Measurements from ENCODE around the gene STX1B.
"Not testable (repeated sequence)": the region's sequence is repeated elsewhere in the genome, so short reads cannot be mapped to it uniquely, and the experiment has no call there.

The STX1B gene

GRCh38 chr16:31010585-31011325 lies at the start of gene STX1B:
TSS of gene STX1B (minus strand) at chr16:31010638. CDS start at chr16:31010396, 242 bp downstream.
- DNase-seq = peak; percentile 66

GRCh38 chr16:31055613-31056012 lies 45.2 kb upstream of the STX1B start:
- no peak for DNase-seq

- no peak for DNase-seq
Observed at GRCh38 chr16:31052114-31052513, 41.7 kb upstream of the STX1B start.

GRCh38 chr16:31050280-31051030 lies 40.0 kb upstream of the STX1B start:
- DNase-seq = no peak

- DNase-seq = no peak
Observed at GRCh38 chr16:31043898-31044481, 33.6 kb upstream of the STX1B start.

- no peak for DNase-seq
Observed at GRCh38 chr16:31043352-31043751, 32.9 kb upstream of the STX1B start.

- no peak for DNase-seq
Observed at GRCh38 chr16:31042866-31043265, 32.4 kb upstream of the STX1B start.

- DNase-seq = no peak
Observed at GRCh38 chr16:31038993-31039392, 28.6 kb upstream of the STX1B start.

GRCh38 chr16:31036691-31037090 lies 26.3 kb upstream of the STX1B start:
- no peak for DNase-seq

GRCh38 chr16:31033709-31034492 lies 23.5 kb upstream of the STX1B start:
- peak; percentile 93 for DNase-seq

- DNase-seq = peak; percentile 98
Observed at GRCh38 chr16:31032736-31033708, 22.6 kb upstream of the STX1B start, which contains the start of gene STX4. TSS of gene STX4 (plus strand) at chr16:31033558. CDS start at chr16:31033806, 248 bp downstream.

- DNase-seq = no peak
Observed at GRCh38 chr16:31031276-31031675, 20.8 kb upstream of the STX1B start.

- DNase-seq = no peak
Observed at GRCh38 chr16:31029272-31029671, 18.8 kb upstream of the STX1B start.

- no peak for DNase-seq
Observed at GRCh38 chr16:31025339-31025738, 14.9 kb upstream of the STX1B start.

- DNase-seq = no peak
Observed at GRCh38 chr16:31023627-31024226, 13.3 kb upstream of the STX1B start.

- DNase-seq = no peak
Observed at GRCh38 chr16:31023252-31023602, 12.8 kb upstream of the STX1B start.

- no peak for DNase-seq
Observed at GRCh38 chr16:31022544-31023251, 12.3 kb upstream of the STX1B start.

- no peak for DNase-seq
Observed at GRCh38 chr16:31020536-31020935, 10.1 kb upstream of the STX1B start.

- not testable (repeated sequence) for DNase-seq
Observed at GRCh38 chr16:31017756-31018155, 7.3 kb upstream of the STX1B start.

GRCh38 chr16:31016018-31016417 lies 5.6 kb upstream of the STX1B start:
- no peak for DNase-seq

- DNase-seq = not testable (repeated sequence)
Observed at GRCh38 chr16:31013292-31013691, 2.9 kb upstream of the STX1B start.

All from stimulated activated CD4-positive, alpha-beta T cell treated with anti-CD3 and anti-CD28 coated beads, Interleukin-15, amount 100 ng/mL, for 24 hours (primary cell).